ENCODE data around the gene GSTA3. TPM values are rescaled to one million over a fixed set of nuclear protein-coding genes. Genes with fewer than 3 reads are reported as not detected.
"Not testable (repeated sequence)": the region's sequence is repeated elsewhere in the genome, so short reads cannot be mapped to it uniquely, and the experiment has no call there.

Gene GSTA3
- not detected in 2 replicates for total RNA-seq
- long read RNA-seq, result 0 reads

DNA sequence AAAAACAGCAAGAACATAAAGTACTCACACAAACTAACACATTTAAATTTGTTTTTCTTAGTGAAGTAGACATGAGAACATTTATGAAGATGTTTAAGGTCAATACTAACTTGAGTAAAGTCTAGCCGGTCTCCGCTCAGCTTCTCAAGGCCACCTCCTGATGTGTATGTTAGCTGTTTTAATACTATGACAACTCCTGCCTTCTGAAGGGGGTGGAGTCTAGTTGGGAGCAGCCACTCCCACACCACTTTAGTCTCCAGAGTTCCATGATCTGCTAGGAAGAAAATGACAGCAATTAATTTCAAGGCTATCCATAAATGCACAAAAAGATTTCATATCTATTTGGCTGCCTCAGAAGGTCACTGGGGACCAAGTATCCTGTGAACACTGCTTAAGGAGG, at the start of gene GSTA3:
GSTA3 (minus strand) TSS at position 168 of the 400 bp plus-strand sequence. CDS start 3,864 bp downstream, outside the sequence.
- no peak within 1 kb of the TSS for H3K27ac Mint-ChIP-seq (ENCODE audit: unreplicated experiment)
- no peak within 1 kb of the TSS for H3K4me3 Mint-ChIP-seq (ENCODE audit: unreplicated experiment)
- DNase-seq (ENCODE audit: extremely low spot score, unreplicated experiment), result no peak
- TF ChIP-seq, protein P1, sequence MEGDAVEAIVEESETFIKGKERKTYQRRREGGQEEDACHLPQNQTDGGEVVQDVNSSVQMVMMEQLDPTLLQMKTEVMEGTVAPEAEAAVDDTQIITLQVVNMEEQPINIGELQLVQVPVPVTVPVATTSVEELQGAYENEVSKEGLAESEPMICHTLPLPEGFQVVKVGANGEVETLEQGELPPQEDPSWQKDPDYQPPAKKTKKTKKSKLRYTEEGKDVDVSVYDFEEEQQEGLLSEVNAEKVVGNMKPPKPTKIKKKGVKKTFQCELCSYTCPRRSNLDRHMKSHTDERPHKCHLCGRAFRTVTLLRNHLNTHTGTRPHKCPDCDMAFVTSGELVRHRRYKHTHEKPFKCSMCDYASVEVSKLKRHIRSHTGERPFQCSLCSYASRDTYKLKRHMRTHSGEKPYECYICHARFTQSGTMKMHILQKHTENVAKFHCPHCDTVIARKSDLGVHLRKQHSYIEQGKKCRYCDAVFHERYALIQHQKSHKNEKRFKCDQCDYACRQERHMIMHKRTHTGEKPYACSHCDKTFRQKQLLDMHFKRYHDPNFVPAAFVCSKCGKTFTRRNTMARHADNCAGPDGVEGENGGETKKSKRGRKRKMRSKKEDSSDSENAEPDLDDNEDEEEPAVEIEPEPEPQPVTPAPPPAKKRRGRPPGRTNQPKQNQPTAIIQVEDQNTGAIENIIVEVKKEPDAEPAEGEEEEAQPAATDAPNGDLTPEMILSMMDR (IDR thresholded peaks at IDR 0.05), result no peak
- no peaks in the 10 kb centered on the region for H3K36me3 Mint-ChIP-seq (ENCODE audit: unreplicated experiment)
- no peaks in the 10 kb centered on the region for H3K9me3 Mint-ChIP-seq (ENCODE audit: unreplicated experiment)
- no peaks in the 10 kb centered on the region for H3K4me1 Mint-ChIP-seq (ENCODE audit: unreplicated experiment)
- no peaks in the 10 kb centered on the region for H3K27me3 Mint-ChIP-seq (ENCODE audit: unreplicated experiment)

DNA sequence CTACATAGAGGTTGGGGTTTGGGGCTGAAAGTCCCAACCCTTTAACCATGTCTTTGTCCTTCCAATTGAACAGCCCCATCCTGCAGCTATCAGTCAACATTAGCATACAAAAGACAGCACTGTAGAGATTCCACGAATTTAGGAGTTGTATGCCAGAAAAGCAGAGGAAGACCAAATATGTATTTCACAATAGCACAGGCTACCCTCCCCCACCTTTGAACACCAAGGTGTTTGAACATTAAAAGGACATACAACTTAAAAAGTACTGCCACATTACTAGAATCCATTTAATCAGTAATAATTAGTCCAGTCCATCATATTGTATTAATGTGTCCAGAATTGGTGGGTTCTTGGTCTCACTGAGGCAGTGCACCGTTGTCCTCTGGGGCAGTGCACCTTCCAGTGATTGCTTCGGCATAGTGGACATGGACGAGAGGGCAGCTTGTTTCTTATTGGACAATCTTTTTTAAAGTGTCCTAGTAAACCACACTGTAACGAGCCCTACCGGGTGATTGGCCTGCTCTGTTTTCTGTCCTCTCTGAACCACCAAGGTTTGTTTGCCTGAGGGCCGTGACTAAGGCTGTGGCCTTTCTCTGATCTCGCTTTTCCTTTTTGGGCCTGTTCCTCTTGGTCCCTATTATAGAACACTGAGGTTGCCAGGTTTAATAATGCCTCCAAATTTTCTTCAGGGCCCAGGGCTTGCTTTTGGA, 49.2 kb upstream of the GSTA3 start:
- no peaks in the 10 kb centered on the region for H3K36me3 Mint-ChIP-seq (ENCODE audit: unreplicated experiment)
- no peak overlapping the region for H3K4me3 Mint-ChIP-seq (ENCODE audit: unreplicated experiment)

DNA sequence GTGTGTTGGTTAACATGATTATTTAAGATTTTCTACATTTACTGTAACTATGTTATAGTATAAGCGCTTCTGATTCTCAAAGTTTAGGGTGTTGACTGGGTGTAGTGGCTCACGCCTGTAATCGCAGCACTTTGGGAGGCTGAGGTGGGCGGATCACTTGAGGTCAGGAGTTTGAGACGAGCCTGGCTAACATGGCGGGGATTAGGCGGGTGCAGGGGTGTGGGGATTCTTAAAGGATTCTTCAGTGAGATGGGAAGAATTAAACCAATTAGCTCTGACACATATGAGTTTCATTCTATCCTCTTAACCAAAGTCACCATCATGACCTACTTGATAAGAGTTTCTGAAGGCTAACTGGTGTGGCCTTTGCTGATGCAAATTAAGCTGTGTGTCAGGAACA, 46.4 kb upstream of the GSTA3 start:
- Mint-ChIP-seq H3K4me1 (ENCODE audit: unreplicated experiment) (no peaks in the 10 kb centered on the region), H3K9me3 (ENCODE audit: unreplicated experiment) (peaks cover 3% of the 10 kb centered on the region), H3K4me3 (ENCODE audit: unreplicated experiment) (no peak overlapping the region), H3K27me3 (ENCODE audit: unreplicated experiment) (peaks cover 4% of the 10 kb centered on the region), H3K36me3 (ENCODE audit: unreplicated experiment) (no peaks in the 10 kb centered on the region), H3K27ac (ENCODE audit: unreplicated experiment) (no peak overlapping the region)
- TF ChIP-seq, protein P1 (IDR thresholded peaks at IDR 0.05), result no peak
- no peak for DNase-seq (ENCODE audit: extremely low spot score, unreplicated experiment)

More for the DNA sequence above, 49.2 kb upstream of the GSTA3 start:
- Mint-ChIP-seq H3K9me3 (ENCODE audit: unreplicated experiment) (peaks cover 3% of the 10 kb centered on the region), H3K27me3 (ENCODE audit: unreplicated experiment) (peaks cover 6% of the 10 kb centered on the region), H3K27ac (ENCODE audit: unreplicated experiment) (no peak overlapping the region), H3K4me1 (ENCODE audit: unreplicated experiment) (no peaks in the 10 kb centered on the region)
- DNase-seq (ENCODE audit: extremely low spot score, unreplicated experiment), result no peak
- TF ChIP-seq, protein P1 (IDR thresholded peaks at IDR 0.05), result no peak

DNA sequence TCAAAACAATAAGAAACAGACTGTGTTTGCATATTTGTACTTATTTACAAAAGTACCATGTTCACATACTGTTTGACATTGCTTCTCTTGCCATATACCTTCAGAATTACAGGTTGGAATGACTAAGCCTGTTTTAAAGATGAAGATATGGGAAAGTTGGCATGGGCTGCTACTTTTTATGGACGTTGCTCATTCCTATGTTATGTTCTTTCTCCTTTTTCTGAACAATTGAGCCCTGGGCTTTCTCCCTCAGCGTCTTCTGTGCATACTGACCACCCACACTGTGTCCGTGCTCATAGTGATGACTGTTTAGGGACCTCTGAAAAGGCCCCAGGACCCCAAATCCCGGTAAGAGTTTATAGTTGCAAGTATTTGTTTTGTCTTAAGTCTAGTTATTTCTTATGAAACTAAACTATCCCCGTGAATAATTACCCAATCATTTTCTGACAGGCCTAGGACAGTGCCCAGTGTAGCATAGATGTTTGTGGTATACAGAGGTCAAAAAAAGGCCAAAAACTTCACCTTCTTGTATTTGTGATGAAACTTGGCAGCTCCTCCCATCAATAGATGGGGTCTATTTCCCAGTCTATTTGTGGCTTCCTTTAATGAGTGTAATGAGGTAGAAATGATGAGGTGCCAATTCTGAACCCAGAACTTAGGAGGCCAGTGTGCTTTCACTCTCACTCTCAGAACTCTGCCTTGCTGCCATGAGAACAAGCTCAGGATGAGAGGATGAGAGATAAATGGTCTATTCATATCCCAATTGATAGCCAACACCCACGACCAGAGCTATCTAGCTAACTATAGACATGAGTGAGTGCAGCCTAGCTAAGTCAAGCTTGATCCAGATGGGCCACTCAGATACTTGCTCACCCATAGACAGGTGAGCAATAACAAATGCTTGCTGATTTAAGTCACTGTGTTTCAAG, 44.7 kb upstream of the GSTA3 start:
- no peaks in the 10 kb centered on the region for H3K9me3 Mint-ChIP-seq (ENCODE audit: unreplicated experiment)
- H3K36me3 Mint-ChIP-seq (ENCODE audit: unreplicated experiment), result no peaks in the 10 kb centered on the region
- no peak overlapping the region for H3K27ac Mint-ChIP-seq (ENCODE audit: unreplicated experiment)
- no peak for DNase-seq (ENCODE audit: extremely low spot score, unreplicated experiment)
- peaks cover 17% of the 10 kb centered on the region for H3K27me3 Mint-ChIP-seq (ENCODE audit: unreplicated experiment)
- no peaks in the 10 kb centered on the region for H3K4me1 Mint-ChIP-seq (ENCODE audit: unreplicated experiment)
- no peak overlapping the region for H3K4me3 Mint-ChIP-seq (ENCODE audit: unreplicated experiment)
- TF ChIP-seq, protein P1 (IDR thresholded peaks at IDR 0.05), result no peak

DNA sequence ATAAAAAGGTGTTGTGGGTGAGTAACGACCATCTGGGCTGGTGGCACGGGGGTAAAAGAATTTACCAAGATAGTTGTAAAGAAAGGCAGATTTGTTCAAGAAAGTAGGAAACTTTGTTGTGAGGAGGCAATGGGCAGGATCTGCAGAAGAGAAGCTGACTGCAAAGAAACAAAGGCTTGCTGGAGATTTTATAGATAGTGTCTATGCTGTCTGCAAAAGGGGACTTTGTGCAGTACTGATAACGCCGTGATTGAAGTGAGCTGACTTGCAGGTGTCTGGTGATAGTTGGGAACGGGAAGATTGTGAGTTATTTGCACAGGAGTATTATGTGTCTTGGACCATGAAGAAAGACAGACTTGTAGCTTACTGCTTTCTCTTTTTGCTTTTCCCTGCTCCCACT, 36.8 kb upstream of the GSTA3 start:
- TF ChIP-seq, protein P1 (IDR thresholded peaks at IDR 0.05), result no peak
- Mint-ChIP-seq H3K27me3 (ENCODE audit: unreplicated experiment) (peaks cover 41% of the 10 kb centered on the region), H3K4me1 (ENCODE audit: unreplicated experiment) (no peaks in the 10 kb centered on the region), H3K9me3 (ENCODE audit: unreplicated experiment) (no peaks in the 10 kb centered on the region), H3K4me3 (ENCODE audit: unreplicated experiment) (no peak overlapping the region), H3K27ac (ENCODE audit: unreplicated experiment) (no peak overlapping the region), H3K36me3 (ENCODE audit: unreplicated experiment) (no peaks in the 10 kb centered on the region)
- no peak for DNase-seq (ENCODE audit: extremely low spot score, unreplicated experiment)

DNA sequence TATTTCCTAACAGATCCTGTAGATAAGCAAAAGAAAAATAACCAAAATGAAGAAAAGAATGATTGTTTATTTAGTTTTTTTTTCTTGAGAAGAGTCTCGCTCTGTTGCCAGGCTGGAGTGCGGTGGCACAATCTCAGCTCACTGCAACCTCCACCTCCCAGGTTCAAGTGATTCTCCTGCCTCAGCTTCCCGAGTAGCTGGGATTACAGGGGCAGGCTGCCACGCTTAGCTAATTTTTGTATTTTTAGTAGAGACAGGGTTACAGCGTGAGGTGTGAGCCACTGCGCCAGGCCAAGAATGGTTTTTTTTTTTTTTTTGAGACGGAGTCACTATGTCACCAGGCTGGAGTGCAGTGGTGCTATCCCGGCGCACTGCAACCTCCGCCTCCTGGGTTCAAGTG, 33.3 kb upstream of the GSTA3 start:
- H3K27ac Mint-ChIP-seq (ENCODE audit: unreplicated experiment); H3K4me3 Mint-ChIP-seq (ENCODE audit: unreplicated experiment); H3K36me3 Mint-ChIP-seq (ENCODE audit: unreplicated experiment); H3K9me3 Mint-ChIP-seq (ENCODE audit: unreplicated experiment); DNase-seq (ENCODE audit: extremely low spot score, unreplicated experiment); H3K4me1 Mint-ChIP-seq (ENCODE audit: unreplicated experiment): not testable (repeated sequence)
- H3K27me3 Mint-ChIP-seq (ENCODE audit: unreplicated experiment), result peaks cover 17% of the 10 kb centered on the region
